NCI-H2029 (cell line): ENCODE data around the gene TANGO2.

ENCODE experiments used
- DNase-seq: peaks from one replicate; lab custom pipeline; 2025; lab: John Stamatoyannopoulos, UW

TANGO2 gene

GRCh38 chr22:20106205-20106848 lies 85.4 kb downstream of the TANGO2 start:
- no peak for DNase-seq

GRCh38 chr22:20106849-20107237 lies 85.9 kb downstream of the TANGO2 start:
- no peak for DNase-seq

- no peak for DNase-seq
These were observed 86.6 kb downstream of the TANGO2 start for GRCh38 chr22:20107471-20107901.

GRCh38 chr22:20107951-20108756 lies 87.2 kb downstream of the TANGO2 start:
- DNase-seq = no peak

- DNase-seq = no peak
These were observed 87.9 kb downstream of the TANGO2 start for GRCh38 chr22:20108757-20109230.

GRCh38 chr22:20109411-20110358 lies 88.8 kb downstream of the TANGO2 start:
- no peak for DNase-seq

GRCh38 chr22:20110359-20110985 lies 89.6 kb downstream of the TANGO2 start:
- DNase-seq = no peak

GRCh38 chr22:20111045-20111688 lies 90.3 kb downstream of the TANGO2 start:
- DNase-seq = peak; percentile 18

- no peak for DNase-seq
These were observed 91.0 kb downstream of the TANGO2 start for GRCh38 chr22:20111689-20112622.

GRCh38 chr22:20112623-20113511 lies 92.0 kb downstream of the TANGO2 start:
- DNase-seq = no peak

- DNase-seq = no peak
These were observed 92.8 kb downstream of the TANGO2 start for GRCh38 chr22:20113551-20114310.

- no peak for DNase-seq
These were observed 93.9 kb downstream of the TANGO2 start for GRCh38 chr22:20114506-20115475.

GRCh38 chr22:20115691-20116375 lies 94.9 kb downstream of the TANGO2 start, which contains the start of gene RANBP1:
Gene RANBP1 (plus strand): TSS chr22:20116104. CDS start chr22:20116185, 81 bp downstream.
- no peak for DNase-seq

- no peak for DNase-seq
These were observed 95.6 kb downstream of the TANGO2 start for GRCh38 chr22:20116376-20116950.
